Measurements from ENCODE around the gene HELT.
"Not testable (repeated sequence)": the region's sequence is repeated elsewhere in the genome, so short reads cannot be mapped to it uniquely, and the experiment has no call there.

Gene HELT

DNA sequence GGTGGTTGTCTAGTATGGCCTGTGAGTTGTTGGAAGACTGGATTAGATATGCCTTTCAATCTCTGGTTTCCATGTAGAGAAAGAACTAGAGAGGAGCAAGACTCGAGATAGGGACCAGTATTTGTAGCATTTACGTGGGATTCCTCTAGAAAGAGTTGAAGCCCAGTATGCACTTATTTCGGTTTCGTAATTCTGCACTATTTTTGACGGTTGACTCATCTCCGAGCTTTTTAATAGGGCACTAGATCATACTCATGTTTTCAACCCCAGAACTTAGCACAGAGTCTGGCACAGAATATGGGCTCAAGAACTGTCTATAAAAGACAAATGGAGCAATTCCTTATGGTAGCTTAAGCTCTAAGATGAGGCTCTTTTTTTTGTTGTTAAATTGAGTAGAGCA is 15.7 kb downstream of the HELT start:
- in situ Hi-C loops (cut with HindIII; ENCODE audit: low sequenced_read_pairs): loop anchor here (25.0 kb wide), 1 partner anchor 553 kb away; no protein-coding TSS in a partner anchor

DNA sequence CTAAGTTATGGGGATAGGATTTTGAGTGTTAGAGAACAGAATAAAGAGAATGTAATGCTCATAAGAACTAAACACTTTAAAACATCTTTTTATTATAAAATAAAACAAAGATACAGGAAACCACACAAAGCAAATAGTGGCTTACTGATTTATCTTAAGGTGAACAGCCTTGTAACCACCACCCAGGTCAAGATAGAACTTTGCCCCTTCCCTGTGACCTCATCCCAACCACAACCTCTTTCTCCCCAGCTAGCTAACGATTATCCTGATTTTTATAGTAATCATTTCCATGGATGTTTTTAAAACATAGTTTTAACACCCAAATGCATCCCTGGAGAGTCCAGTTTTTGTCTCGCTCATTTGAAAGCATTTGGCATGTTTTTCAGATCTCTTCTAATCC is 17.0 kb downstream of the HELT start:
- in situ Hi-C loops (cut with HindIII; ENCODE audit: low sequenced_read_pairs): loop anchor here (5.0 to 25.0 kb wide), 2 partner anchors 102 to 552 kb away; no protein-coding TSS in a partner anchor

DNA sequence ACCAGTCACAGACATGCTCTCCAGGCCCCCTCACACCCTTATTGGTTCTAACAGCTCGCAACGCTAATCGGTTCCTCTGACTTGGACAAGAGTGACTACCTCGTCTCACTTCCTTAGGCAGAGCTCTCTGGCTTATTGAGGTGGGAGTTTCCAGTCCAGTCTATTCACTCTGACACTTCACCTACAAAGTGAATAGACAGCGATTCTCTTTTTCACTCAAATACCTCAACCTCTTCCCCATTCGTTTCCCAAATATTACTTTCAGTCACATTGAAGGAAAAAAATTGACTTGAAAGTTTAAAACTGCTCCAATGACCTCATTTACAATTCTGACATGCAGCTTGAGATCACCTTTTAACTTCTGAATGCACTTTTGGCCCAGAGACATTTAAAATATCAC is 17.7 kb downstream of the HELT start:
- in situ Hi-C loops (cut with HindIII; ENCODE audit: low sequenced_read_pairs): loop anchor here (5.0 to 25.0 kb wide), 2 partner anchors 101 to 551 kb away; no protein-coding TSS in a partner anchor

DNA sequence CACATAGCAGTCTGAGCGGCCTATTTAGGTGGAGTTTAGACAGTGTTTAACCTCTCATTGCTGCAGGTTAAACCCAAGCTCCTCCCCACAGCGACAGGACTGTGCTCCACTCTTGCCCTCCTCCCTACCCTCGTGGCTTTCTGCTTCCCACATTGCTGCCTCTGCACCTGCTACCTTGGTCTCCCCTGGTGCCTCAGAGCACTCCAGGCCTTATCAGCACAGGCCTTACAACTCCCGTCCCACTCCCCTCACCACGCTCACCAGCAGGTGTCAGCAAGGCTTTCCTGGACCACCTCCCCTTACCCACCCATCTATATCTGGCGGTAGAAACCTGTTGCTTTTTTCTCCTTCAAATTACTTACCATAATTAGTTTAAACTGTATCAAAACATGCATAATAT is 18.6 kb downstream of the HELT start:
- in situ Hi-C loops (cut with HindIII; ENCODE audit: low sequenced_read_pairs): loop anchor here (5.0 to 25.0 kb wide), 2 partner anchors 100 to 550 kb away; no protein-coding TSS in a partner anchor

DNA sequence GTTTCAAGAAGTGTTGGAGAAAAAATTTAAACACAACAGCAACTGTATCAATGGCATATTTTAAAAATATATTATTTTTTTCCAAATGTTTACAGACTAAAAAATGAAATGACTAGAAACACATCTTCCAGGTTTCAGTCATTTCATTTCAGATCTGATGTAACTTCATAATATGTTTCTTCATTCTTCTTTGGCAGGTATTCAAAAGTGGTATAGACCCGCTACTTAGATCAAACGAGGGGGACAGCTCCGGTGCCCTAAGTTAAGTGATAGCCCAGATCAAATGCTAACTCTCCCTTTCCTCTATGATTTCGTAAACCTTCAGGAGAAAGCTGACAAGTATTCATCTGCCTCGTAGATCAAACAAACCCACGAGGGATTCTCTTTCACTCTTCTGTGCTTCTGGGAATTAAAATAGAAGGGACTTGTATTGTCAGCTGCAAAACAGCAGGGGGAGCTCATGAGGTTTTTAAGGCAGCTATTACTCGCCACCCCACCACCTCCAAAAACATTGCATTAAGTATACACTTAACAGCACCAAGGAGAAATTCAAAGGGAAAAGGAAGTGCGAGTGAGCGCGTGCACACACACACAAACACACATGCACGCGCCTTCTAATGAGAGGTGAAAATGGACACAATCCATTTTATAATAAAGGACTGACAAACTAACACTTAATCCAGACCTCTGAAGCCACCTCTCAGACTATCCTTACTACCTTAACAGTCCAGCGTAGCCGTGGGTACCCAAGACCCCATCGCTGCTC is 21.4 kb downstream of the HELT start:
- in situ Hi-C loops (cut with HindIII; ENCODE audit: low sequenced_read_pairs): loop anchor here (5.0 to 25.0 kb wide), 2 partner anchors 98 to 548 kb away; no protein-coding TSS in a partner anchor

DNA sequence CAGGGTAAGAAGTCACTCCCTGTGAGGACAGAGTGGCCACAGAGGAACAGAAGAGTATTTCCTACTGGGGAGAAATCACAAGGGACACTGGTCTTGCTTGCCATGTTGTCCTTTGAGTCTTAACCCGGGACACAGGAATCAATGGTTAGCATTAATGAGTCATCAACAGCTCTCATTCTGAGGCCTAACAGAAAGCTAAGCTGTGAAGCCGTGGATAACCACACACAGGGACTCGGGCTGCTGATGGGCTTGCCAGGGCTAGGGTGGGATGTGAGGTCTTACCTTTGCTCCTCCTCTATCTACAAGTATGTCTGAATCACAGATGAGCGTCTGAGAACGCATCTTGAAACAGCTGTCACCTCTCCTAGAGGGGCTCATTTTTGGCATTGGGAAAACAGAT is 22.2 kb downstream of the HELT start:
- in situ Hi-C loops (cut with HindIII; ENCODE audit: low sequenced_read_pairs): loop anchor here (25.0 kb wide), 1 partner anchor 547 kb away; no protein-coding TSS in a partner anchor

DNA sequence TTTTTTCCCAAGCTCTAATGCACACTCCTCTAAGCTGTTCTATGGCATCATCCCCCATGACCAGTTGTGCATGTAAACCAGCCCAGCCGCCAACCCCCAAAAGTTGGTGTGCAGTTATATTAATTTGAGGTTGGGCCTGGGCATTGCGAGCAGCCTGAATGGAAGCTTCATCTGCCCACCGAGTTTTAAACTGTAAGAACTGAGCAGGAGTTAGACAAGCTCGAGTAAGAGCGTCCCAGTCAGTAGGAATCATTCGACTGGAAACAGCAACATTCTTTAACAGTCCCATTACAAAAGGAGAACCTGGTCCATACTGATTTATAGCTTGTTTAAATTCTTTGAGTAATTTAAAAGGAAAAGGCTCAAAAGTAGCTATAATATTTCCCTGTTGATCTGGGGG is 32.0 kb downstream of the HELT start:
- in situ Hi-C loops (cut with HindIII; ENCODE audit: low sequenced_read_pairs): not testable (repeated sequence)

DNA sequence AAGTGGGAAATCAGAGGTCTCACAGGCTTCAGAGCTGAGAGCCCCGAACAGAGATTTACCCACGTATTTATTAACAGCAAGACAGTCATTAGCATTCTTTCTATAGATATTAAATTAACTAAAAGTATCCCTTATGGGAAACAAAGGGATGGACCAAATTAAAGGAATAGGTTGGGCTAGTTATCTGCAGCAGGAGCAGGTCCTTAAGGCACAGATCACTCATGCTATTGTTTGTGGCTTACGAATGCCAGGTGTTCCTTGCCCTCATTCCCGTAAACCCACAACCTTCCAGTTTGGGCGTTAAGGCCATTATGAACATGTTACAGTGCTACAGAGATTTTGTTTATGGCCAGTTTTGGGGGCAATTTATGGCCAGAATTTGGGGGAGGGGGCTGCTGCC is 33.0 kb downstream of the HELT start:
- in situ Hi-C loops (cut with HindIII; ENCODE audit: low sequenced_read_pairs): not testable (repeated sequence)

DNA sequence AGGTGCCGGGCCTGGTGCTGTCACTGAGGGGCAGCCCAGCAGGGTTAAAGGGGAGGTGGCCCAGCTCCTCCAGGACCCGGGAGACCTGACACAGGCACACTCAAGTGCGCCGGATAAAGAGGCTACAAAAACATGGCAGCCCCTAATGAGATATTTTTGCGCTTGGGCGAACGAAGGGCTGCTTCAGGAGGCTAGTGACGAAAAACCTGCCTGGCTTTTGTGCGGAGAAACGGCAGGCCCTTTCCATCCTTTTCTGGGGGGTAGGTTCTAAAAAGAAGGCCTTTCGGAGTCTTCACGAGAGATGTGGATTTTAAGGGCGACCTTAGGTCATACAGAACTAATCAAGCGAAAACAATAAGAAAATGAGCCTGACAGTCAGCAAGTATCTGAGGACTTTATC is 35.5 kb downstream of the HELT start:
- in situ Hi-C loops (cut with HindIII; ENCODE audit: low sequenced_read_pairs): no loop called here

DNA sequence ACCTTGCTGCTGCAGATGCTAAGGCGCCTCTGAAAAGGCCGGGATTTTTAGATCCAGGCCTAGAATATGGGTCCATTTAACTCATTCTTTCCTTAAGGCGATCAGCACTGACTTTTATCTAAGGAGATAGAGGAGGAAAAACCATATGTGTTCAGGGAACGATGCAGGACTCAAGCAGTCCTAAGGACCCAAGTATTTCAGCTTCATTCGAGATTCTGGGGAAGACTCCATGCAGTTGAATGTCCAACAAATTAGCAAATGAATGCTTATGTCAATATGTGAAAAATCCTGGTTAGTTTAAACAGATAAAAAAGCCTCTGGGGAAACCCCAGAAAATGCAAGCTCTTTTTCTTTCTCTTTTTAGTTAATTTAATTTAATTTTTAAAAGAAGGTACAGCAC is 36.0 kb downstream of the HELT start:
- in situ Hi-C loops (cut with HindIII; ENCODE audit: low sequenced_read_pairs): no loop called here

DNA sequence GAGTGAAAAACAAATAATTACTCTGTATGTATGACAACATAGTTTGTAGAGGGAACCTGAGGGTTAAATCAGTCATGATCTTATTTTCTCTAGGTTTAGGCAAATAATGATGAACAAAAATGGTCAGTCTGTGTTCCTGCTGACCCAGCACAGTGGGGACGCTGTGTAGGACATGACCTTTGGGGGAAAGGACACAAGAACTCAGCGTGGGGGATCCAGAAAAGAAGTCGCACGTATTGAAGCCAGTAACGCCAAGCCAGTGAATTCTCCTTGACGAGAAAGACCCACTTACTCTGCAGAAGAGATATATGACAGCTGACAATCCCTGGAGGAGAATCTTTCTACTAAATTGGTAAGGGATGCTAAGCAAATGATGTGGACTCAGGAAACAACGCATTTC is 36.6 kb downstream of the HELT start:
- in situ Hi-C loops (cut with HindIII; ENCODE audit: low sequenced_read_pairs): no loop called here

DNA sequence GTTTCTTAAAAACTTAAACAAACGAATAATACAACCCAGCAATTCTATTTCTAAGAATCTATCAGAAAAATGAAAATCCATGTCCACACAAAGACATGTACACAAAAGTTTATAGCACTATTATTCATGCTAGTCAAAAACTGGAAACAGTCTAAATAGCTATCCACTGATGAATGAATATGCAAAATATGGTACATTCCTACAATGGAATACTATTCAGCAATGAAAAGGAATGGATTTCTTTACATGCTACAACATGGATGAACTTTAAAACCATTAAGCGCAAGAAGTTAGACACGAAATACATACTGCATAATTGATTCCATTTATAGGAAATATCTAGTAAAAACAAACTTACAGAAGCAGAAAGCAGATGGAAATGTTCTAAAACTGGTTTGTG is 43.3 kb downstream of the HELT start:
- in situ Hi-C loops (cut with HindIII; ENCODE audit: low sequenced_read_pairs): loop anchor here (5.0 kb wide), 1 partner anchor 76 kb away; no protein-coding TSS in a partner anchor

DNA sequence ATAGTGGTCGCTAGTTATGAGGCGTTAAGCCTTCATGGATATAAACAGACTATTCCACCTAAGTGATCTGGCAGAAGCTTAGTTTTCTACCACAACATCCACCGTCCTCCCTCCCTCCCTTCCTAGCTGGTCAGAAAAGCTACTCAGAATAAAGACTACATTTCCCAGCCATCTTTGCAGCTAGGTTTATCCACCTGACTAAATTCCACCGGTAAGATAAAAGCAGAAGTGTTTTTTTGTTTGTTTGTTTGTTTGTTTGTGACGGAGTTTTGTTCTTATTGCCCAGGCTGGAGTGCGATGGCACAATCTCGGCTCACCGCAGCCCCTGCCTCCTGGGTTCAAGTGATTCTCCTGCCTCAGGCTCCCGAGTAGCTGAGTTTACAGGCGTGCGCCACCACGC is 44.3 kb downstream of the HELT start:
- in situ Hi-C loops (cut with HindIII; ENCODE audit: low sequenced_read_pairs): loop anchor here (5.0 kb wide), 1 partner anchor 75 kb away; no protein-coding TSS in a partner anchor

DNA sequence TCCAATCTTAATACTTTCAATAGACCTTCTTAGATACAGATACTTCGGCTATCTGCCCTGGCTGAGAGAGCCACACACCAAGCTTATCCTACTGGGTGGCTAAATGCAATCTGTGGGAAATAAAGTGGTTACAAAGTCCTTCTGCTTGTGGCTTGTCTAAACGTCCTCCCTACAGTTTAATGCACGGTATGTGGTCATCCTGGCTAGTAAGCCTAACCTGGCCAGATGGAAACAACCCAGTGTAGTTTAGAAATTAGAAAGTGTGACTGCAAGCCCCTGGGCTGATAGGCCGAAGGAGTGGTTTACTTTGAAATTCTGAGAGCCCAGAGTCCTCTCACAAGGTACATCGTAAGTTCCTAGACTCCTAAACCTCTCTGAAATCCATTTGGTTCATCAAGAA is 47.9 kb downstream of the HELT start:
- in situ Hi-C loops (cut with HindIII; ENCODE audit: low sequenced_read_pairs): no loop called here

DNA sequence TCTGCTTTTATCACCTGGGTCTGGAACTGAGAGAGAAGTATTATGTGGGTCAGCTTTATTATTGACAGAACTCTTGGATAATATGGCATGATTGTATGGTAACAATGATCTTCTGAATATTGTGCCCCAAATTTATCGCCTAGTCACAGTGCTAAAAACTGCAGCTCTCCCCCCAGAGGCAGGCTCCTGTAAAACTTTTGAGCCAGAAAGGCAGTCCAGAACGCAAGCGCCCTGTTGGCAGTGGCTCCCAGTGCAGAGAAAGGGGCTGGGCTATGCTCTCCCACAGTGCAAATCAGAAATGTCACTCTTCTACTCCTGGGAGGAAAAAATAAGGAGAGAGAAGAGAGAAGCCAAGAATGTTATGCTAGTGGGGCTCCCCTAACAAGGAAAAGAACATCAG is 50.5 kb downstream of the HELT start:
- in situ Hi-C loops (cut with HindIII; ENCODE audit: low sequenced_read_pairs): no loop called here
